GM18909 (cell line): ENCODE measurements around the gene PXMP2.

ENCODE experiments used
- ATAC-seq: cut with Tn5 transposase; IDR thresholded peaks from one replicate; pipeline ENCODE4 v1.9.1; 2021; ENCODE audit warnings: mild to moderate bottlenecking; ENCODE audit not compliant: unreplicated experiment, poor library complexity

PXMP2 gene

DNA sequence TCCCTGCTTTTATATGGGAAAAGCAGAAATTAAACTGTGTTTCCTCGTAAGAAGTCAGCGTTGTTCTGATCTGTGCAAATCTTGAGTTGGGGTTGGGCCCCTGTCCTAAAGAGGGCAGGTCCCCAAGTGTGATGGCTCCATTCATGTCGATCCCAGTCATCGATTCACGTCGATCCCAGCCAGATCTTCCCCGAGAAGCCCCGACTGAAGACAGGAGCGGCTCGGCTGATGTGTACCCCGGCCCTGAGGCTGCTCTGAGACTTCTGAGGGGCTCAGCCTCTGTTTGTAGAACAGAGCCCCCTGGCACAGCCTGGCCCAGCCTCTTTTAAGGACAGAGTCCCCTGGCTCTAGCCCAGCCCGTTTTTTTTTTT lies 32.6 kb downstream of the PXMP2 start:
- no peak for ATAC-seq

DNA sequence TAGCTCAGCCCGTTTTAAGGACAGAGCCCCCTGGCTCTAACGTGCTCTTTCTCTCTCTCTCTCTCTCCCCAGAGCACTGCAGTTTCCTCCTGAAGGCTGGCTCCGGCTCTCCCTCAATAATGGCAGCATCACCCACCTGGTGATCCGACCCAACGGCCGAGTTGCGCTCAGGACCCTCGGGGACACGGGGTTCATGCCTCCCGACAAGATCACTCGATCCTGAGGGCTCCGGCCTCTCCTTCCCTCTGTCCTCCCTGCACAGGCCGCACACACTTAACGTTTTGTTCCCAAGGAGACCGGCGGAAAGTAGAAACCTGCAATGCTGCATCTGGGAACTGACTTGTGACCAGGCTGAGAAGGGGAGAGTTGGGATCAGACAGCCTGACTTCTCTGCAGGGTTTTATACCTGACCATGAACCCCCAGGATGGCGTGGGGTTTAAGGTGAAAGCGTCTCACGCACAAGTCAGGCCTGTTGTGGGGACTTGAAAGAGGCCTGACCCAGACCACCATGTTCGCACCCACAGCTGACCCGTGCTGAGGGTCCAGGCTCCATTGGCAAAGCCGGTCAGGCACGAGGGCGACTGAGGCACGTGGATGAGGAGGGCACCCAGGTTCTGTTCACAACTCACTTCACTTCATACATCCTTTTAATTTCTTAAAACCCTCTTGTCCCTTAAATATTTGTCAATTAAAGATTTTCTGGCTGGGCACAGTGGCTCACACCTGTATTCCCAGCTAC lies 33.4 kb downstream of the PXMP2 start:
- no peak for ATAC-seq

DNA sequence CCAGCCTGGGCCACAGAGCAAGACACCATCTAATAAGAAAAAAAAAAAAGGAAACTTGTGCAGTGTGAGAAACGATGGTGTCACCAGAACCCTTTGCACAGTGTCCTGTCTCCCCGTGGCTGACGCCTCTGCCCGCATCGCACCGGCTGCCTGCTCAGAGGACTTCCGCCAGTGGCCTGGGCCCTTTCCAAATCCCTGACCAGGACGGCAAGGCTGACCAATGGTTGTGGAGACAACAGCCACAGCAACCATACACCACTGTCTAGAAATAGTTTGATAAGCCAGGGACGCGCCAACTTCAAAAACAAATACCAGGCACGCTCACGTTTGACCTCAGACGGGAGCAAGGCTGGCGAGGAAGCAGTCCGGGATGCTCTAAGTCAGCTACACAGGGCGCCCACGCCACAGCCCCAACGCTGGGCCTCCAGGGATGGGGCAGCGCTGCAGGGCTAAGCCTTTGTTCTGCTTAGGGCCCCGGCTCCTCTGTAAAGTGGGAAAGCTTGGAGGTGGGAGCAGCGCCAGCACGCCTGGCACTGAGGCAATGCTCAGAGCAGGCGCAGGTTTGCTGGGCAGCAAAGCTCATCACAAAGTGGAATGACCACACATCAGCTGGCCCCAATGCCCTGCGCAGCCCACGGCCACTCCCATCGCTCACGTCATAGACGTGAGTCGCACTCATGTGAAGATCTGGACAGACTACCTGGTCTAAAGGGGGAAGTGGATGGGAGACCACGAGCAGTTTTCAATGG lies 35.8 kb downstream of the PXMP2 start:
- no peak for ATAC-seq

- no peak for ATAC-seq
Measured at GRCh38 chr12:132723764-132724140, 36.4 kb downstream of the PXMP2 start.

DNA sequence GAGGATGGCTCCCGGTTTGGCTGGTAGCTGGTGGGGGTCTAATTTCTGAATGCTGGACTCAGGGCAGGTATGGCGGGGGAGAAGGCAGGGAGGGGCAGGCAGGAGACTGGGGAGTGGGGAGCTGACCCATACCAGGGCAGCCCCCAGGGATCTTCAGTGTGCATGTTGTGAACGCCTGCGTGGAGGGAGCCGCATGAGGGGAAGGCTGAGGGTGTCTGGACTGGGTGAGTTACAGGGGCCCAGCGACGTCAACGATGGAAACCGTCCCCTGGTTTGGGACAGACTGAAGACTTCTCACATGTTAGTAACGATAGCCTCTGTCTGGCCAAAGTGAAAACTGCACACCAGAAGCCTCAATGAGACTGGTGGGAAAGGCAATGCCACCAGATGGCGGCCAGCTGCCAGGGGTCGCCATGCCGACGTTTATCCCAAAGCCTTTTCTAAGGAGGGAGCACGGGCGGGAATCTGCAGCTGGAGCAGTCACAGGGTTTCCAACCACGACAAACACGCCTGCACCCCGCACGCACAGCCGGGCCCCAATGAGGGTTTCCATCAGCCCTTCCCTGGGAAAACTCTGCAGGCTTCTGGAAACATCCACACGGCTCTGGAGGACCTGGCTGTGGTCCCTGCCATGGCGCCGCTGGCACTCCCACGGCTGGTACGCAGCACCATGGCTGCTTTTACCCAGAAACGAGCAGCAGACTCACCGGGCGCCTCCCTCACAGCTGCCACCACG lies 37.3 kb downstream of the PXMP2 start:
- no peak for ATAC-seq

DNA sequence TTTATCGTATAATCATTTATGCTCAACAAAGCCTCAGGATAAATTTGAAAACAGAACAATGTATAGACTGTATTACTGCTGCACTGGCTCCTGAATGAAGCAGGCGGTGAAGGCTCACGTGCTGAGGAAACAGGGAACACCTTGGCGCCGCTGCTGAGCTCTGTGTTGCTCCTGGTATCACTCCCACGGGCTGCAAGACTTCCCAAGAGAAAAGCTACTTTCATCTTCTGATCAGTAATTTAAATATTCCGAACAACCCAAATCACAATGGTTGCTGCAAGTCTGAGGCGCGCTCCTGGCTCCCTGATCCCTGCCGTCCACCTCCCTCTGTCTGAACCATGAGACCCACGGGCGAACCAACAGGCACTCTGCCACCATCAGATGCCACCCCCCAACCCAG lies 39.0 kb downstream of the PXMP2 start:
- ATAC-seq = no peak

DNA sequence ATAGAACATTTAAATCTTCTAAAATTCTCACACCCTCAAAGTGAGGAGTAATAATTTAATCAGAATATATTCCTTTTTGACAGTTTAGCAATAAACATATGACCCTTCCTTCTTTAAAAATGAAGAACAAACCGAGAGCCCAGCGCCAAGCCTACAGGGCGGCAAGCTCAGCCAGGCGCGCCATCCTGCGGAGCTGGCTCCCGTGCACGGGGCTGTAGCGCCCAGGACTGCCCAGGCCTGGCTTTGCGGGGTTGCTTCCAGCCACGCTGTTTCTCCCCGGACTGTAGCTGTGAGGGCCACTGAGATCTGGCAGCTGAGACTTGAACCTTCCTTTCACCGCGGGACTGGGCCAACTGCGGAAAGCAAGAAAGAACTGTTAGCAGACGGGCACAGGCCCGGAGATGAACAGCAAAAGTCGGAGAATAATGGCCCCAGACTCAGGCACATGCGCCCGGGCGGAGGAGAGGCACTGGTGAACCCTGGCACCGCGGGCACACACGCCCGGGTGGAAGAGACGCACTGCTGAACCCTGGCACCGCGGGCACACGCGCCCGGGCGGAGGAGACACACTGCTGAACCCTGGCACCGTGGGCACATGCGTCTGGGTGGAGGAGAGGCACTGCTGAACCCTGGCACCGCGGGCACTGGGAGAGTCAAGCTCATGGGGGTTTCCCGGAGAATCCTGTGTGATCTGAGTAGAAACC lies 39.9 kb downstream of the PXMP2 start:
- ATAC-seq = no peak

GRCh38 chr12:132728502-132728901 lies 41.1 kb downstream of the PXMP2 start:
- no peak for ATAC-seq

- no peak for ATAC-seq
Measured at GRCh38 chr12:132729541-132730320, 42.3 kb downstream of the PXMP2 start.

- ATAC-seq = no peak
Measured at GRCh38 chr12:132730353-132730752, 43.0 kb downstream of the PXMP2 start.

- no peak for ATAC-seq
Measured at GRCh38 chr12:132731574-132731973, 44.2 kb downstream of the PXMP2 start.

GRCh38 chr12:132734206-132734605 lies 46.8 kb downstream of the PXMP2 start:
- ATAC-seq = no peak

DNA sequence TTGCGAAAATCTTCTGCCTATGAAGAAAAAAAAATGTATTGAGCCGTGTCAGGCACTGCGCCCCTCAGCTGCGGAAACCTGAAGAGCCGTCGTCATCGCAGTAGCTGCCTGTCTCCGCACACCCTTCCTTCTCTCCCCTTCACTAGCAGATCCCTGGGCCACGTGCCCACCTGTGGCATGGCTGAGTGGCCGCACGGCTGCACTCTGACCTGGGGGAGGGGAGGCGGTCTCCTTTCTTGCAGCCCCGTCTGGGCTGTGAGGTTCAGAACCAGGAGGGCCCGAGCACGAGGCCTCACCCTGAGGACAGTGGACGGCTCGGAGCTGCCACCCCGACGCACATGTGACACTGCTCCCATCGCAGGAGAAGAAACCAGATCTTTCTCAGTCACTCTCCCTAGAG lies 48.1 kb downstream of the PXMP2 start:
- ATAC-seq = no peak

- no peak for ATAC-seq
Measured at GRCh38 chr12:132736378-132736777, 49.0 kb downstream of the PXMP2 start.

- no peak for ATAC-seq
Measured at GRCh38 chr12:132736913-132737312, 49.5 kb downstream of the PXMP2 start.

GRCh38 chr12:132739600-132740312 lies 52.4 kb downstream of the PXMP2 start:
- no peak for ATAC-seq

DNA sequence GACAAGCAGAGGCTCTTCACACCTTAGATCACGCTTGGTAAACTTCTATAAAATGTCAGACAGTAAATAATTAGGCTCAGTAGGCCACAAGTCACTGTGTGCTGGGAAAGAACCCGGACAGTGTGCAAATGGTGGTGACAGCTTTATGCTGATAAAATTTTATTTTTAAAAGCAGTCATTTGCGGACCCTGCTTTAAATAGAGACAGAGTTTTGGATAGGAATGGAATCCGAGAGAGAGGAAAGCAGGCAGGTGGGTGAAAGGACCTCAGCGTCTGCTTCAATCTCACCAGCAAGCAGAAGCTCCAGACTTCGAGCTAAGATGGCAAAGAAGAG lies 52.9 kb downstream of the PXMP2 start:
- no peak for ATAC-seq

DNA sequence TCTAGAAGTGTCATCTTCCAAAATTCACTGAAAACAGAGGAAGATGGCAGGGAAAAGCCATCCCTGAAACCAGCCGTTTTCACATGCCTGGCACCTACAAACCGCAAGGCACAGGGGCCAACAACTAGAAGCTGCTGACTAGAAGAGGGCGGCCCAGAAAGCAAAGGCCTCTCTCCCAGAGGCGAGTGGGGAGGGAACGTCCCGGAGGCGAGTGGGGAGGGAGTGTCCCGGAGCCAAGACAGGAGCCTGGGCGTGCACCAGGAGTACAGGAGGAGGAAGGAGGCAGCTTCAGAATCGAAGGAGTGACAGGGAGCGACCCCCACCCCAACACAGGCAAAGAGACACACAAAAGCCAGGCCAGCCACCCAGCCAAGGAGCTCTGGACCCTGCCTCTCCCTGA lies 53.3 kb downstream of the PXMP2 start:
- no peak for ATAC-seq

- ATAC-seq = no peak
Measured at GRCh38 chr12:132741620-132742019, 54.2 kb downstream of the PXMP2 start.

DNA sequence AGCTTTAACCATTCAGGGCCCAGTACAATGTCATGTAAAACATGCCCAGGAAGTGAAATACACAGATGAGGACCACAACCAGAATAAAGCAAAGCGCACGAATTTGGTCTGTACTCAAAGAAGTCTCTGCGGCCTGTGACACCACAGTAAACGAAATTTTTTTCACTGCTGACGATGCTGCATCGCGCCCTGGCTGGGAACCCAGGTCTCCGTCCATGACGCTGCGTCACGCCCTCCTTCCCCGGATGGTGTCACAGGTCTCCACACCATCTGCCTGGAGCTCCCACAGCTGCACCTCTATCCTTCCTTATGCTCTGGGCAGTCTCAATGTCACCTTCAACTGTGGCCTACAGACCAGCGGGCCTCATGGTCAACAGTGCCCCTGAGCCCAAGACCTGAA lies 56.4 kb downstream of the PXMP2 start:
- ATAC-seq = no peak
